ENCODE measurements around the gene TBCK. TPM values are rescaled to one million over a fixed set of nuclear protein-coding genes. Genes with fewer than 3 reads are reported as not detected.
A peak's percentile ranks its signal among the peaks of the same experiment; 100 is the strongest.

The TBCK gene
- total and polyA plus RNA-seq, 8 donors = 36.1 to 60.0 (median 46.2) TPM

DNA sequence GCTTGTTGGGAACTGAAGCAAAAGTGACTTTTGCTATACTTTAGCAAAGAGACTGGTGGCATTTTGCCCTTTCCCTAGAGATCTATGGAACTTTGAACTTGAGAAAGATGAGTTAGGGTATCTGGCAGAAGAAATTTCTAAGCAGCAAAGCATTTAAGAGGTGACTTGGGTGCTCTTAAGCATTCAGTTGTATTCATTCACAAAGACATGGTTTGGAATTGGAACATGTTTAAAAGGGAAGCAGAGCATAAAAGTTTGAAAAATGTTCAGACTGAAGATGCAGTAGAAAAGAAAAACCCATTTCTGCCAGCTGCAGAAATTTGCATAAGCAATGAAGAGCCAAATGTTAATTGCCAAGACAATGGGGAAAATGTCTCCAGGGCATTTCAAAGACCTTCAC is 21.9 kb upstream of the TBCK start:
- Histone ChIP-seq H3K9me3 (peaks cover 0 to 3% of the 10 kb centered on the region in 2 donors), H3K27me3 (no peaks in the 10 kb centered on the region), H3K36me3 (peaks cover 0 to 74% of the 10 kb centered on the region in 2 donors), H3K4me1 (no peaks in the 10 kb centered on the region), H3K4me3 (no peak overlapping the region), H3K27ac (no peak overlapping the region)
- intact Hi-C loops (cut with DNase I) = no loop called here
- TF ChIP-seq, protein P1, sequence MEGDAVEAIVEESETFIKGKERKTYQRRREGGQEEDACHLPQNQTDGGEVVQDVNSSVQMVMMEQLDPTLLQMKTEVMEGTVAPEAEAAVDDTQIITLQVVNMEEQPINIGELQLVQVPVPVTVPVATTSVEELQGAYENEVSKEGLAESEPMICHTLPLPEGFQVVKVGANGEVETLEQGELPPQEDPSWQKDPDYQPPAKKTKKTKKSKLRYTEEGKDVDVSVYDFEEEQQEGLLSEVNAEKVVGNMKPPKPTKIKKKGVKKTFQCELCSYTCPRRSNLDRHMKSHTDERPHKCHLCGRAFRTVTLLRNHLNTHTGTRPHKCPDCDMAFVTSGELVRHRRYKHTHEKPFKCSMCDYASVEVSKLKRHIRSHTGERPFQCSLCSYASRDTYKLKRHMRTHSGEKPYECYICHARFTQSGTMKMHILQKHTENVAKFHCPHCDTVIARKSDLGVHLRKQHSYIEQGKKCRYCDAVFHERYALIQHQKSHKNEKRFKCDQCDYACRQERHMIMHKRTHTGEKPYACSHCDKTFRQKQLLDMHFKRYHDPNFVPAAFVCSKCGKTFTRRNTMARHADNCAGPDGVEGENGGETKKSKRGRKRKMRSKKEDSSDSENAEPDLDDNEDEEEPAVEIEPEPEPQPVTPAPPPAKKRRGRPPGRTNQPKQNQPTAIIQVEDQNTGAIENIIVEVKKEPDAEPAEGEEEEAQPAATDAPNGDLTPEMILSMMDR (IDR thresholded peaks at IDR 0.05) = no peak
- DNase-seq (no peak), ATAC-seq (no peak)

DNA sequence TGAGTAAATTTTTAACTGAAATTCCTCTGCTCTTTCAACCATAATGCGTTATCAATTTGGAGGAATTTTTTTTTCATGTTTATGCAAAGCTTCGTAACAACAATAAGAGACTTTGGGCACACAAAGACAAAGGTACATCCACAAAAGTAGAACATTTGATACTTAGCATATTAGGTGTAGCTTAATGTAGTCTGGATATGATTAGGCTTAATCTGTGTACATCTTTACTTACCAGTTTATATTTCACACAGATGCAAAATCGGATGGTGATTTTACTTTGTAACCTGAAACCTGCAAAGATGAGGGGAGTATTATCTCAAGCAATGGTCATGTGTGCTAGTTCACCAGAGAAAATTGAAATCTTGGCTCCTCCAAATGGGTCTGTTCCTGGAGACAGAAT is 20.6 kb upstream of the TBCK start:
- TF ChIP-seq, protein P1 (IDR thresholded peaks at IDR 0.05) = no peak
- ATAC-seq (no peak), DNase-seq (no peak)
- no peaks in the 10 kb centered on the region for H3K4me1 ChIP-seq
- intact Hi-C loops (cut with DNase I) = no loop called here
- peaks cover 0 to 87% of the 10 kb centered on the region in 2 donors for H3K36me3 ChIP-seq
- H3K27me3 ChIP-seq = no peaks in the 10 kb centered on the region
- H3K27ac ChIP-seq = no peak overlapping the region
- H3K9me3 ChIP-seq = peaks cover 0 to 3% of the 10 kb centered on the region in 2 donors
- H3K4me3 ChIP-seq = no peak overlapping the region

DNA sequence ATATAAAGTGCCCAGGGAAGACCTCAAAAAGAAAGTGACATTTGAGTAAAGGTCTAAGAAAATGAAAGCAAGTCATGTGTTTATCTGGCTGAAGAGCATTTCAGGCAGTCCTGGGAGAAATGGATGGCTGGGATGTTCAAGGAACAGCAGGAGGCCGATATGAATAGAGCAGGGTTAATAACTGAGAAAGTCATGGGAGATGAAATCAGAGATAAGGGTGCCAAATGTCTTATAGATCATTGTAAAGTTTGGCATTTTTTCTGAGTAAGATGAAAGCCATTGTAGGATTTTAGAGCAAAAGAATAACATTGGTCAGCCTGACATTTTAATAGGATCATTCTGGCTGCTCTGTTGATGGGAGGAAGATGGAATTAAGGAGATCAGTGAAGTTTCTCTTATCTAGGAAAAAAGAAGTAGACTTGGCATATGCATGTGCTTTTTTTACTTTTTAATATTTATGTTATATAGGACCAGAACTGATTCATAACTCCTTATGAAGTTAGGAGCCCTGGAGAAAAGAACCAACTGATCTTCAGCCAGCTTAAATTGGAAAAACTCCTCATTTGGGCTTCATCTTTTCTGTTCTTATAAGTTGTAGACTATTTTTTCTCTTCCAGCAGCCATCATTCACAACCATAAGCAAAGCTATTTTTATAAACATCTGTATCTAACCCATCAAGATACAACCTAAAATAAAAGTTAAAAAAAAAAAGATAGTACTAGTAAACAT is 18.9 kb upstream of the TBCK start:
- no peaks in the 10 kb centered on the region for H3K4me1 ChIP-seq
- H3K27ac ChIP-seq = no peak overlapping the region
- TF ChIP-seq, protein P1 (IDR thresholded peaks at IDR 0.05) = no peak
- DNase-seq = no peak
- H3K9me3 ChIP-seq = peaks cover 0 to 3% of the 10 kb centered on the region in 2 donors
- no peaks in the 10 kb centered on the region for H3K27me3 ChIP-seq
- H3K4me3 ChIP-seq = no peak overlapping the region
- ATAC-seq = no peak
- intact Hi-C loops (cut with DNase I) = no loop called here
- peaks cover 0 to 88% of the 10 kb centered on the region in 2 donors for H3K36me3 ChIP-seq

DNA sequence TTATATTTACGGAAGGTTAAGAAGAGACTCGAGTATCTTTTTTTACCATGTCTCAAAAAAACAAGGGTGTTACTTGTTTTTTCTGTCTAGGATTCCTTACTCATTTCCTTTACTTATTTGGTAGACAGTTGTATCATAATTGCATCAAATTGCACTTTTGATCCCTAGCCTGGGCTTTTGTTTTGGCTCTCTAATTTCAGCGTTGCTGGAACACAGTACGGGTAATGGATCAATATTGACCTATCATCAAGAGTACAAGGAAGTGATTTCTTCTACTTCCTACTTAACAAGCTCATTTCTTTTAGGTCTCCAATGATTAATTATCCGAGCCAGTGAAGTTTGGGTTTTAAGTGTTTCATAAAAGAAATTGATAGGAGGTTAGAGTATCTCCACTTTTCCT is 17.2 kb upstream of the TBCK start:
- H3K9me3 ChIP-seq = peaks cover 0 to 3% of the 10 kb centered on the region in 2 donors
- ATAC-seq (no peak), DNase-seq (no peak)
- no peak overlapping the region for H3K4me3 ChIP-seq
- intact Hi-C loops (cut with DNase I) = no loop called here
- TF ChIP-seq, protein P1 (IDR thresholded peaks at IDR 0.05) = no peak
- no peak overlapping the region for H3K27ac ChIP-seq
- no peaks in the 10 kb centered on the region for H3K27me3 ChIP-seq
- H3K4me1 ChIP-seq = no peaks in the 10 kb centered on the region
- H3K36me3 ChIP-seq = peaks cover 0 to 87% of the 10 kb centered on the region in 2 donors

DNA sequence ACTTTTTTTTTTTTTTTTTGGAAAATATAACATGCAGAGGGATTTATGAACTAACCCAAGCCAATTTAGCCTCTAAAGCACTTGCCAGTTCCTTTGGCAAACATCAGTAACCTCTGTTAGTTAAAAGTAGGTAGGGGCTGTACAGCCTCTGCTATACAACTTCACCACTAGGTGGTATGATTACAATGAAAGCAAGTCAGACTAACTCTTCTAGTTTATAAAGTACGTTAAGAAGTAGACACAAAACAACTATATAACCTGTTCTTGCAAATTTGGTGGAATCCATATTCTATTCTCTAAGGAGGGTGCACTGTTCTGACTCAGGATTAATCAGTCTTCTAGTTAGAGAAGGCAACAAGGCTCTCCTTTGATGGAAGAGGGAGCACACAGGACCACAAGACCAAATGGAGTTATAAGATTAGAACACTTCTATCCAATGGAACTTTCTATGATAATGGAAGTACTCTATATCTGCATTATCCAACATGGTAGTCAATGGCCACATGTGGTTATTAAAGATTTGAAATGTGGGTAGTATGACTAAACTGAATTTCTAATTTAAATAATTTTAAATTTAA is 13.1 kb upstream of the TBCK start:
- Histone ChIP-seq H3K36me3 (peaks cover 0 to 71% of the 10 kb centered on the region in 2 donors), H3K9me3 (no peaks in the 10 kb centered on the region), H3K4me3 (no peak overlapping the region), H3K4me1 (no peaks in the 10 kb centered on the region), H3K27ac (no peak overlapping the region), H3K27me3 (no peaks in the 10 kb centered on the region)
- peak in 1 of 4 donors; percentile 29 for DNase-seq
- intact Hi-C loops (cut with DNase I) = no loop called here
- TF ChIP-seq, protein P1 (IDR thresholded peaks at IDR 0.05) = peak; percentile 50 to 57
- ATAC-seq = peak; percentile 83
